Epithelial cell of alveolus of lung (primary cell): ENCODE results near the gene KMT2C. TPM values are rescaled to one million over a fixed set of nuclear protein-coding genes. Genes with fewer than 3 reads are reported as not detected.

Experiments used
- total RNA-seq: library from RNA; depleted of rRNA; stranded (reverse); fragments of >200 nt; gene quantifications from 2 replicates; pipeline ENCODE4 v1.2.1, GENCODE V29; 2015

KMT2C gene
- total RNA-seq, result 12.4 and 32.9 TPM in 2 replicates

GRCh38 chr7:152435384-152436110 lies at the start of gene KMT2C:
Gene KMT2C (minus strand): TSS chr7:152436003. CDS start chr7:152435786, 217 bp downstream.

Other genes starting within 250 kb of the KMT2C start
- 1.2 and 2.1 TPM in 2 replicates for gene XRCC2, start 240.1 kb upstream of the KMT2C start, total RNA-seq